Caki2 (cell line): ENCODE data around the gene SCNN1A. TPM values are rescaled to one million over a fixed set of nuclear protein-coding genes. Genes with fewer than 3 reads are reported as not detected.

Experiments
- DNase-seq: peaks from one replicate; pipeline ENCODE4 v3.0.0-alpha.2; 2015; ENCODE audit warnings: low read depth
- in situ Hi-C: cut with HindIII; loops from 2 replicates; pipeline ENCODE4 v1.10.0; 2016; ENCODE audit warnings: low sequenced_read_pairs, low pct_unique_long_range_greater_than_20kb, mixed read lengths
- total RNA-seq: library from RNA; depleted of rRNA; stranded (reverse); fragments of >200 nt; shearing (Covaris generic); gene quantifications from 2 replicates; pipeline ENCODE4 v1.2.3, GENCODE V29; 2014; ENCODE audit warnings: low replicate concordance

SCNN1A gene
- total RNA-seq, 1 experiment from 2014 or later: 5.7 TPM

DNA sequence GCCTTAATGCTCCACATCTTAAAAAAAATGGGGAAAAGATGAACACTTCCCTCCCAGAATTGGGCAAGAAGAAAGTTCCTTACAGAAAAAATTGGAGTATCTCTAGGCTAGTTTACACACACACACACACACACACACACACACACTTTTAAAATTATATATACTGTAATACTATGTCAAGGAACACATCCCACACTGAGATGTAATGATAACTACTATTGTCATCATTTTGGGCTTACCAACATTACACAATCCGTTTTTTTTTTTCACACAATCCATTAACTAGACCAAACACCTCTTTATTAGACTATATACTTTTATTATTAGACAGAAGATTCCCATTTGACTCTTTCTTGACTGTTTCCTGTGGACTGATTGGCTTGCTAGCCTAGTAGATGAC lies 11.1 kb upstream of the SCNN1A start:
- DNase-seq: no peak
- in situ Hi-C loops: no loop called here

DNA sequence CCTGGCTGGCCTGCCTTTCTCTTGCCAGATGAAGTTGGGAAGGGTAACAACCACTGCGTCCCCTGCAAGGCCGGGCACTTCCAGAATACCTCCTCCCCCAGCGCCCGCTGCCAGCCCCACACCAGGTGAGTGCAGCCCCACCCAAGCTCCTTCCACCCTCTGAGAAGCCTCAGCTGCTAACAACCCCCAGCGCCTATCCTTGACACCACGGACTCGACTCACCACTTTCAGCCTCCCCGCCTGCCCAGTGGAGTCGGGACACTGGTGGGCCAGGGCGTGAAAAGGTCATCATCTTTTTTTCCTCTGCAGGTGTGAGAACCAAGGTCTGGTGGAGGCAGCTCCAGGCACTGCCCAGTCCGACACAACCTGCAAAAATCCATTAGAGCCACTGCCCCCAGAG lies 10.7 kb upstream of the SCNN1A start:
- in situ Hi-C loops: no loop called here

DNA sequence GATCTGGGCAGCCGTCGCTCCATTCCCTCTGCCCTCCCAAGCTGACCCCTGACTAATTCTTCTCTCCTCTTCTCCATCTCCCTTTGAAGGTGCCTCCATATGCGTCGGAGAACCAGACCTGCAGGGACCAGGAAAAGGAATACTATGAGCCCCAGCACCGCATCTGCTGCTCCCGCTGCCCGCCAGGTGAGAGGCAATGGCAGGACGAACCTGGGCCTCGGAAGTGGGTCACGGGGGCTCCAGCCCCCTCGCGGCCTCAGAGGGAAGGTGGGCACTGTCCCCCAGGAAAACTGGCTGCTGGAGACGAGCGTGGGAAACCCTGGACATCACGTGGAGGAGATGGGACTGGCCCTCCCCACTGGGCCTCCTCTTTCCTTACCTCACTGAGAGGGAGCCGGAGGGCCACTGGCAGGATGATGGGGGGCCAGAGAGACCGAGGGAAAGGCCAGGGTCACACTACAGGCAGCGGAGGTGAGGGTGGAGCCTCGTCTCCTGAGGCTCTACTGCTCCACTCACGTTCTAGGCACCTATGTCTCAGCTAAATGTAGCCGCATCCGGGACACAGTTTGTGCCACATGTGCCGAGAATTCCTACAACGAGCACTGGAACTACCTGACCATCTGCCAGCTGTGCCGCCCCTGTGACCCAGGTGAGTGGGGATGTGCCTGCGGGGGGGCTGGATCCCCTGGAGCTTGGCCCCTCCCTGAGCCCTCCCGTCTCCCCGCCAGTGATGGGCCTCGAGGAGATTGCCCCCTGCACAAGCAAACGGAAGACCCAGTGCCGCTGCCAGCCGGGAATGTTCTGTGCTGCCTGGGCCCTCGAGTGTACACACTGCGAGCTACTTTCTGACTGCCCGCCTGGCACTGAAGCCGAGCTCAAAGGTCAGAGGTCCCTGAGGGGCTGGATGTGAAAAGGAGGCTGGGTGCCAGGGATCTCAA lies 9.4 kb upstream of the SCNN1A start:
- no peak for DNase-seq
- in situ Hi-C loops: no loop called here

More for the DNA sequence above, 10.7 kb upstream of the SCNN1A start:
- DNase-seq: no peak

DNA sequence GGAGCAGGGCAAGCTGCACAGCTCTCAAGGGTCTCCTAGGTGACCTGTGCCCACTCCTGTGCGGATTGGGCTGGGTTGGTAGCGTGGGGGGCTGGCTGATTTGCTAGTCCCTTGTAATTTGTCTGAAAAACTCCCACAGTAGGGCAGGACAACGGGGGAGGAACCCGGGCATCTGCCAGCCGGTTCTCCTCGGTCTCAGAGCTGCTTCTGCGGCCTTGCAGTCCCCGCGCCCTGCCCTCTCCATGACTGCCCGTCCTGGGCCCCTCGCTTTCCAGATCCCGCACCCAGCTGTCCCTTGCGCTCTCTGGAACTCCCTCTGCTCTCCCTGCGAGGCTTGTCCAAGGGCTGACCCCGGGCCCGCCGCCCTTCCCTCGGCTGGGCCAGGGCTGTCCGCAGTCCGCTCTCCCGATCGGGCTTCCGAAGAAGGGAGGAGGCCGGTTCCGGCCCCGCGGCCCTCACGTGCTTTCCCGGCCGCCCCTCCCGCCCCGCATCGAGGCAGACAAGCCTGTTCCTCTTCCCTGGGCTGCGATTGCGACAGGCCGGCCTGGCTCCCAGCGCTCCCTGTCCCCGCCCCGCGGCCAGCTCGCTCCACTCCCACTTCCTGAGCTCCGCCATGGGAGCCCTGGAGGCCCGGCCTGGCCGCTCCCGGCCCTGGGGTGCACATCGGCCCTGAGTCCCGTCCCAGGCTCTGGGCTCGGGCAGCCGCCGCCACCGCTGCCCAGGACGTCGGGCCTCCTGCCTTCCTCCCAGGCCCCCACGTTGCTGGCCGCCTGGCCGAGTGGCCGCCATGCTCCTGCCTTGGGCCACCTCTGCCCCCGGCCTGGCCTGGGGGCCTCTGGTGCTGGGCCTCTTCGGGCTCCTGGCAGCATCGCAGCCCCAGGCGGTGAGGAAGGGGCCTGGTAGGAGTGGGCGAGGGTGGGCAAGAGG lies 8.5 kb upstream of the SCNN1A start, which contains the start of gene LTBR:
Gene LTBR, plus strand, starts transcription at position 591 of the 927 bp plus-strand sequence. Its CDS starts 197 bp downstream, at position 788.
- in situ Hi-C loops: no loop called here
- peak; percentile 87 for DNase-seq

DNA sequence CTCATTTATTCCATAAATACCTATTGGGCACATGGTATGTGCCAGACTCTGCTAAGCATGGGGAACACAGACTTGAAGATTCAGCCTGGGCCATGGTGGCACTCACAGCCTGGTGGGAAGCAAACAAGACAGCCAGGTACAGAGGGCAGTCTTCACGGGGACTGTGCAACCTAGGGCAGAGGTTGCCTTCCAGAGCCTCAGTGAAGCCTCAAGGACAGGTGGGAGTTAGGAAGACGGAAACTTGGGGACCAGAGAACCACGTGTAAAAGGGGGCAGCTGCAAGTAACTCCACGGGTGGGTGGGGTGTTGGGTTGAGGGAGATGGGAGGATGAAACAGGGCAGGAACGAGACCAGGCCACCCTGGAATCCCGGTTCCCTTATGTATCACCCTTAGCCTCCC lies 7.6 kb upstream of the SCNN1A start:
- no peak for DNase-seq
- in situ Hi-C loops: no loop called here

DNA sequence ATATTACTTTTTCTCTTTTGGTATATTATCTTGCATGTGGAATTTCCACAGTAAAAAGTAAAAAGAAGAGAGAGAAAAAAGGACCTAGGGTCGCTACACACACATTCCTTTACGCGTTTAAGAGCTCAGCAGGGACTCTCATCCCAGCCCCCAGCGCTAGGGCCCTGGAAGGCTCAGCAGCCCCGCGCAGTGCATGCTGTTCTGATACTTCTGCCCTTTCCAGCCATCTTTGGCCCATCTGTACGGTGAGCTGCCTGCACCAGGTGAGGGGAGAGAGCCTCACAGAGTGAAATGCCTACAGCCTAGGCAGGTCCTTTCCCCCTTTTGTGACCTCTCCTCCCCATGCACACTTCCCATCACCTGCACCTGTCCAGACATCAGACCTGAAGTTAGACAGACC lies 7.0 kb upstream of the SCNN1A start:
- DNase-seq: no peak
- in situ Hi-C loops: no loop called here

DNA sequence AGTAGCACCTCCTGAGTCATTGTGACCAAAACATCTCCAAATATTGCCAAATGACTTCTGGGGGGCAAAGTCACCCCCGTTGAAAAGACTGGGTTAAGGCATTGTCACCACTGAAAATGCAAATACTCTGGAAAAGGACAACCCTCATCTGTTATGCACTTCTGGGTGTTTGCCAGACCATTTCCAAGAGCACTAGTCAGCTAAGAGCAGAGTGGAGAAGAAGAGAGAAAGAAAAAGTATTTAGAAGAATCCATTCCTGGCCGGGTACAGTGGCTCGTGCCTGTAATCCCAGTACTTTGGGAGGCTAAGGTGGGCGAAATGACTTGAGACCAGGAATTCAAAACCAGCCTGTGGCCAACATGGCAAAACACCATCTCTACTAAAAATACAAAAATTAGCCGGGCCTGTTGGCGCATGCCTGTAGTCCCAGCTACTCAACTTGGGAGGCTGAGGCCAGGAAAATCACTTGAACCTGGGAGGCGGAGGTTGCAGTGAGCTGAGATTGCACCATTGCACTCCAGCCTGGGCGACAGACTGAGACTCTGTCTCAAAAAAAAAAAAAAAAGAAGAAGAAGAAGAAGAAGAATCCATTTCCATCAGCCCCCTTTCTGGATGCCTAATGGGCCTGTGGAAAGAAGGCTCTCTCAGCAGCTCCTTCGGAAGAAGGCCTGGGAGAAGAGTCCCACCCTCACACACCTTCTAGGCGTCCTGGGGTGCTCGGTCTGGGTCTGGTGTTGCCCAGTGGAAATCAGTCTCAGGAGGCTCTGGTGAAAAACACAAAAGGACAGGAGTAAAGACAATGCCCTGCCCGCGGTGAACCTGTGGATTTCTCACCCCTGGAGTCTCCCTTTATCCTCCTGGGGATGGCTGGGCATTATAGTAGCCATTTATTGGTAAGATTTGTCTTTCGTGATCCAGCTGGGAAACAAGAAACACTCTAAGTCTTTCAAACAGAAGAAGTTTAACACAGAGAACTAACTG lies 5.1 kb upstream of the SCNN1A start:
- DNase-seq: no peak
- in situ Hi-C loops: no loop called here

DNA sequence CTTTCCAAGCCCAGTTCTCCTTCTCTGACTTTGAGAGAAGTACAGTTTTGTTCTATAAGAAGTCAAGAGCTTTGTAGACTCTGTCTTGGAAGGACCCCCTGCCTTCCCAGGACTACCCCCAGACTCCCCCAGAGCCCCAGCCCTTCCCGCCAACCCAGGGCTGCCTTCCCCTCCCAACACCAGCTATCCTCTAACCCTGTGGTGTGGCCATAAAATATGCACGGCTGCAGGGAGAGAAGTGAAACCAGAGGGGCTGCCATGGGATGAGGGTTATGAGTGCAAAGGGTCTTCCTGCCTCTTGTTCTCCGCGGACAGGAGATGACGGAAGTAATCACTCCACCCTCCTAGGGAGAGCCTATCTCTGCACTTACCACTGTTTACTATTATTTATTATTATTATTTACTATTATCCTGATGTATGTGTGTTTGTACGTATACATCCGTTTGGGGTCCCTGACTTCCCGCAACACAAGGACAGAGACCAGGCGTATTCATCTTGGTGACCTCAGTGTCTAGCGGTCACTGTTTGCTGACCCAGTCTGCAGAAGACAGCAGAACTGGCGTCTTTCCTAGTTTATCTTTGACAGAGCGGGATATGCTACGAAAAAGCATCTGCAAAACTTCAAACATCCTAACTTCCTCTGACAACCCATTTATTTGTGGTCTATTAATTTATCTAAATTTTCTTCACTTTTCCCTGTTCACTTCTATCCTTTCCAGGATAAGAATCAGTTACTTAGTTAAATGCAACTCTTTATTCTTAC lies 3.5 kb upstream of the SCNN1A start:
- in situ Hi-C loops: no loop called here
- no peak for DNase-seq

DNA sequence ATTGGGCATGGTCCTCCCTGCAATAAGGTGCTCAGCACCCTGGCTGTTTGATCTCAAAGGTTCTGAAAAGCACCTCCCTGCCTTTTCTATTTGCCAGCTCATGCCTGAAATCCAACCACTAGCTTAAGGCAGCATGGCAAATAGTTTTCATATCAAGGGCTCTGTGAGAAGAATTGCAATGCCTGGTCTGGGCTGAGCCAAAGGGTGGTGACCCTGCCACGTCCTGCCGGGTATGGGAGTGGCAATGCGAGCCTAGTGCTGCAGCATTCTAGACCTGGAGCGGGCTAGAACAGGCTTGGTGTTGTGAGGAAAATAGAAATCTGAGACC lies 2.3 kb upstream of the SCNN1A start:
- in situ Hi-C loops: no loop called here
- DNase-seq: peak; percentile 35

DNA sequence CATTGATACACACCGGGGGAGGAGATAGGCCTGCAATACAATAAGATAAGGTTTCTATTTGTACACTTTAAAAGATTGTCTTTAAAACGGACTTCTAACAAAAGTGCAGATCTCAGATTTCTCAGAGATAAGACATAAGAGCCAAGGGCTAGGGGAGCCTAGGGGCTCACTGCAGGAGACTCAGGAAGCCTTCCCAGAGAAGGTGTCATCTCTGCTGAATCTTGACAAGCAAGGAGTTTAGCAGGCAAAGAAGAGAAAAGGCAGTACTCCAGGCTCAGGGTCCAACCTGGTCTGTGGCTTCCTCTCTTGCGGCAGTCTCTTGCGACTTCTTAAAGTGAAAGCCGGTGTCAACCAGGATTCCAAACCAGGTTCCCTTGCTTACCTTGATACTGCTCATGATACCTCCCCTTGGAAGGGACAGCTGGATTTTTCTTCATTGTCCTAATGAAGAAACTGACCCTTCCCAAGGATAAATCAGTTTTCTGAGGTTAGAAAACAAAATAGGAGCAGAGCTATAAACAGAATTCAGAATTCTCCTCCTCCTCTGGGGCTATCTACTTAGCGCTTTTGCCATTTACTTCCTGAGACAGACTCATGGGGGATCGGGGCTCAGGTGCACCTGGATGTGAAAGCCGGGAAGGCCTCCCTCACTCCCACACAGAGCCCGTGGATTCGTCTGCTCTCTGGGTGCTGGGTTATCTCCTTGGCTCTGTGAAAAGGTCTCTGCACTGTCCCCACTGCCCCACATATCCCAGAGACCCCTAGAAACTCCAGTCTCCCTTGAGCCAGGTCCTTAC lies 1.7 kb upstream of the SCNN1A start:
- no peak for DNase-seq
- in situ Hi-C loops: no loop called here

DNA sequence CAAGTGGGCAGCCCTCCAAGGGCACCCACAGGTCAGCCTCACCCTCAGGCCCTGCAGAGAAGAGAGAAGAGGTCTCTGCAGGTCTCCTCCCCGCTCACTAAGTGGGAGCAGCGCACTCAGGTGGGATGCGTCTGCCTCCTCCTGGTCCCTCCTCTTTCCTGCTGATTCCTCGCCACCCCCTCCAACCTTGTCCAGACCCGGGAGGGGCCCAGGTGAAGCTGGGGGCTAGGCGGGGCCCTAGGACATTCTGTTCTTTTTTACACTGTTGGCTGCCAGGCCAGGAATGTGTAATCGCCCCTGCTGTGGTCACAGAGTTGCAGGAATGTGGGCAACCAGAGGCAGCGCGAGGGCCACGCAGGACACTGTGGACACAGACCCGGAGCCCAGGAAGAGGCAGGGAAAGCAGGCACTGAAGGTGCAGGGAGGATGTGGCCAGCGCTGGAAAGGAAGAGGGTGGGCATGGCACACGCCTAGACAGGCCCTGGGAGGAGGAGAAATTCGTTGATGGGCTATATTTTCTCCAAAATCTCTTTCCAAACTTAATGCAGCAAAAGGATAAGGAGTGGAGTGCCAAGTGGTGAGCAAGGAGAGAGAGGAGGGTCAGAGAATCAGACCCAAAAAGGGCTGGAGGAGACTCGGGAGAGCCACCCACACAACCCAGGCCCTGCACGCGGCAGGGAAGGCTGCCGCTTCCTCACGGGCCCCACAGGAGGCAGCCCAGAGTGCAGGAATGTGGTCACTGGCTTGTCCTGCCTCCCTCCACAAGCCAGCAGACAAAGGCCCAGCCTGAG lies 911 bp upstream of the SCNN1A start:
- peak; percentile 38 for DNase-seq
- in situ Hi-C loops: no loop called here

DNA sequence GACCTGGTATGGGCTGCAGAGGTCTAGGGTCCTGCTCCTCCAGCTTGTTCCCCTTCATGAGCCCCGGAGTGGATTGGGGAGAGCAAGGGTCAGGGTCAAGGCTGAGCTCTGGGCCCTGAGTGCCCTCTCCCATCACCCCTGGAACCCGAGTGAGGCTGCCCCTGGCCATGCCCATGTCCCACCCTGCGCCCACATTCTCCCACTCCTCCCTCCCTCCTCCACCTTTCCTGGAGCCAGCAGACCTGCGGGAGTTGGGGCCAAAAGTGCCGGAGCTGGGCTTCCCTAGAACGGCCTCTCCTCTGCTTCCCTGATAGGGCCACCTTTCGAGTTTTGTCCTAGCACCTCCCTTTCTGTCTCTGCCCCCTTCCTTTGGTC lies 590 bp downstream of the SCNN1A start:
- DNase-seq: no peak
- in situ Hi-C loops: no loop called here

DNA sequence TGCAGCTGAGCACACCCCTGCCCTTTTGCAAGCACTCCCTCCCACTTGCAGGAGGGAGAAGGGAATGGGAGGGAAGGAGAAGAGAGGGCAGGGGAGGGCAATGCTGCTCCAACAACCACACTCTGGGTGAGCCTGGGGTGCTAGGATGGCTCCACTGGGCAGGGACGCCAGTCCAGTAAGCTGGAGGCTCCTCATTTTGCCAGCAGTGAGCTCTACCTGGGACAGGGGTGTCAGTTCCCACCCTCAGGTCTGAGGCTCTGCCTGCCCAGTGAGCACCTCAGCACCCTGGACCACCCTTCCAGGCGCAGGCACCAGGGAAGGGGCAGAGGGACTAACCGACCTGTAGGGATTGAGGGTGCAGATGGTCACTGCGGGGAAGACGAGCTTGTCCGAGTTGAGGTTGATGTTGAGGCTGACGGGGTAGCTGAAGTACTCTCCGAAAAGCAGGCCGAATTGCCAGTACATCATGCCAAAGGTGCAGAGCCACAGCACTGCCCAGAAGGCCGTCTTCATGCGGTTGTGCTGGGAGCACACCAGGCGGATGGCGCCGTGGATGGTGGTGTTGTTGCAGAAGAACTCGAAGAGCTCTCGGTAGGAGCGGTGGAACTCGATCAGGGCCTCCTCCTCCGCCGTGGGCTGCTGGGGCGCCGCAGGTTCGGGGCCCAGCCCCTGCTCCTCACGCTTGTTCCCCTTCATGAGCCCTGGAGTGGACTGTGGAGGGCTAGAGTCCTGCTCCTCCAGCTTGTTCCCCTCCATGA lies 1.2 kb downstream of the SCNN1A start:
- DNase-seq: no peak
- in situ Hi-C loops: no loop called here

DNA sequence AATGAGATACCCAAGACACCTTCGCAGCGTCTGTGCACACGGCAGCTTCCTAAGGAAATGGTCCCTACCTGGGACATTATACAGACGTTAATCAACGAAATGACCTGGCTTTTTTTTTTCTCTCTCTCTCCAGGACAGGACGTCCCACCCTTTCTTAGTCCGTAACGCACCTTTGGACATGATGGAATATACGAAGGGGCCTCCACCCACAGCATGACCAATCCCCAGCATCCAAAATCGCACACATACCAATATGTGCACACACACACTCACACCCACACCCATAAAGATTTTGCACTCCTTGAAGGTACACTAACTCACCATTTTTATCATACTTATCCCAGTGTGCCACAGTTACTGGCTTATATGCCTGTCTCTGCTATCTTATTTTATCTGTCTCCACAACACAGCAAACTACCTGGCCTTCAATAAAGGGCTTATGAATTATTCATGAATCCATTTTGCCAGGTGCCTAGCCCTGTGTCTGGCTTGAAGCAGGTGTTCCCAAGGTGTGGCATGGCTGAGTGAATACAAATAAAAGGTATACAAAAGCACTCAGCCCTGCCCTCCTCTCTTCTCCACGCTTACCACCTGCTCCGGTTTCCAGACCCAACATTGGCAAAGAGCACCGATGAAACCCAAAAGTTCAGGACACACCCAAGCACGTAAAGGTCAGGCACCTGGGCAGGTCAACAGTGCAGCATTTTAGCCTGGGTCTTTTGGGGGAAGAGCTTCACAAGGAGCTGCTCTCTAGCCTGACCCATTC lies 2.2 kb downstream of the SCNN1A start:
- DNase-seq: no peak
- in situ Hi-C loops: no loop called here
